Measurements from ENCODE around the gene NFASC. TPM values are rescaled to one million over a fixed set of nuclear protein-coding genes. Genes with fewer than 3 reads are reported as not detected.

Gene NFASC
- total RNA-seq, 4 donors from 2014 or later: 12.7 to 41.7 (median 19.2) TPM

- H3K27ac ChIP-seq: no peak overlapping the region
- TF ChIP-seq EP300 (IDR thresholded peaks at IDR 0.05) (no peak), POLR2AphosphoS5 (IDR thresholded peaks at IDR 0.05) (no peak), POLR2A (IDR thresholded peaks at IDR 0.05) (no peak)
- TF ChIP-seq, protein P1, sequence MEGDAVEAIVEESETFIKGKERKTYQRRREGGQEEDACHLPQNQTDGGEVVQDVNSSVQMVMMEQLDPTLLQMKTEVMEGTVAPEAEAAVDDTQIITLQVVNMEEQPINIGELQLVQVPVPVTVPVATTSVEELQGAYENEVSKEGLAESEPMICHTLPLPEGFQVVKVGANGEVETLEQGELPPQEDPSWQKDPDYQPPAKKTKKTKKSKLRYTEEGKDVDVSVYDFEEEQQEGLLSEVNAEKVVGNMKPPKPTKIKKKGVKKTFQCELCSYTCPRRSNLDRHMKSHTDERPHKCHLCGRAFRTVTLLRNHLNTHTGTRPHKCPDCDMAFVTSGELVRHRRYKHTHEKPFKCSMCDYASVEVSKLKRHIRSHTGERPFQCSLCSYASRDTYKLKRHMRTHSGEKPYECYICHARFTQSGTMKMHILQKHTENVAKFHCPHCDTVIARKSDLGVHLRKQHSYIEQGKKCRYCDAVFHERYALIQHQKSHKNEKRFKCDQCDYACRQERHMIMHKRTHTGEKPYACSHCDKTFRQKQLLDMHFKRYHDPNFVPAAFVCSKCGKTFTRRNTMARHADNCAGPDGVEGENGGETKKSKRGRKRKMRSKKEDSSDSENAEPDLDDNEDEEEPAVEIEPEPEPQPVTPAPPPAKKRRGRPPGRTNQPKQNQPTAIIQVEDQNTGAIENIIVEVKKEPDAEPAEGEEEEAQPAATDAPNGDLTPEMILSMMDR (IDR thresholded peaks at IDR 0.05): no peak
- H3K4me3 ChIP-seq: no peak overlapping the region
- H3K36me3 ChIP-seq: no peaks in the 10 kb centered on the region
- no peaks in the 10 kb centered on the region for H3K9me3 ChIP-seq
- no peak for DNase-seq (ENCODE audit: low spot score in 2 of 2)
- H3K27me3 ChIP-seq: peaks cover 18% of the 10 kb centered on the region
- 89% methylated on average over 4 of the region's 5 CpGs for WGBS
- no peaks in the 10 kb centered on the region for H3K4me1 ChIP-seq
These were observed 4.5 kb upstream of the NFASC start for GRCh38 chr1:204866051-204866596.

DNA sequence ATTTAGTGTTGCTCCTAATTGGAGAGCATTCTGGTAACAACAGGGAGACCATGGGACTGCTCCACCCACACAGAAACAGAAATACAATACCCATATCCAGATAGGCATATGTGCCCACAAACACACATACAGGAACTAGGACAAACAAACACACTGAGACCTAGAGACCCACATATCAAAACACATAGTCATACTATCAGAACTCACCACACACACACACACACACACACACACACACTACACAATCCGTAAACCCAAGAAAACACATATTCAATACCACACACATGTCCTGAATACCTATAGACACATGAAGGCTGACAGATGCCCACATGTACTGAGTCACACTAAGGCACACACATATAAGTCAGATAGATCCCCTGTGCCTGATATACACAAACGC lies 3.5 kb upstream of the NFASC start:
- Histone ChIP-seq H3K9me3 (no peaks in the 10 kb centered on the region), H3K36me3 (no peaks in the 10 kb centered on the region), H3K4me1 (no peaks in the 10 kb centered on the region), H3K27ac (no peak overlapping the region), H3K4me3 (no peak overlapping the region), H3K27me3 (peaks cover 18% of the 10 kb centered on the region)
- no peak for DNase-seq (ENCODE audit: low spot score in 2 of 2)
- WGBS: 77% methylated on average over 2 of the region's 2 CpGs
- TF ChIP-seq EP300 (IDR thresholded peaks at IDR 0.05): no peak
- no peak for TF ChIP-seq POLR2A (IDR thresholded peaks at IDR 0.05)
- no peak for TF ChIP-seq POLR2AphosphoS5 (IDR thresholded peaks at IDR 0.05)
- TF ChIP-seq, protein P1 (IDR thresholded peaks at IDR 0.05): no peak

DNA sequence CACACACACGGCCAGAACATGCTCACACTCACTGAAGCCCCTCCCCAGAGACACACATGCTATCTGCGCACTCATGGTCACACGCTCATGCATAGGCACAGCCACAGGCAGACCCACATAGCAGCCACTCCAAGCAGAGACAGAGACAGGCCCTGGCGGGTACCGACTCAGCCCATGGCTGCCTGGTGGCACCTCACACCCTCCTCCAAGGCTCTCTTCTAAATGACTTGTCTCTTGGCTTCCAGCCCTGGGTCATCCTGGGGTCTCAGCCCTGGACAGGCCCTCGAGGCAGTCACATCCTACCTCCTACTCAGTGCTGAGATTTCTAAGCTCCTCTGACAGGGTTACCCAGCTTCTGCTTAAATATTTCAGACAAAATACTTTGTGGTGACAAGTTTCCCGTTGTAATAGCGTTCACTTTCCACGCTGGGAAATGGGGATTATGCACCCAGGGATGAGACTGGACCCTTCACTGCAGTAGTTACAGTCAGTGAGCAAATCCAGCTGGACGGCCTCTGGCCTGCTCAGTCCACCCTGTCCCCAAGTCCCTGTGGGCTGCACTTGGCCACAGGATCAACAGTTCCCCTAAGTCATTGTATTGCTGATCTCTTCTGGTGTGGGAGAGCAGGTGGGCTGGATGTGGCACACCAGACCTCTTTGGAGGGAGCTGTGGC lies 2.9 kb upstream of the NFASC start:
- Histone ChIP-seq H3K27ac (no peak overlapping the region), H3K27me3 (peaks cover 18% of the 10 kb centered on the region), H3K4me1 (no peaks in the 10 kb centered on the region), H3K36me3 (no peaks in the 10 kb centered on the region), H3K9me3 (no peaks in the 10 kb centered on the region), H3K4me3 (no peak overlapping the region)
- no peak for DNase-seq (ENCODE audit: low spot score in 2 of 2)
- WGBS: 61% methylated on average over 10 of the region's 10 CpGs
- no peak for TF ChIP-seq EP300 (IDR thresholded peaks at IDR 0.05)
- TF ChIP-seq, protein P1 (IDR thresholded peaks at IDR 0.05): no peak
- TF ChIP-seq POLR2A (IDR thresholded peaks at IDR 0.05): no peak
- TF ChIP-seq POLR2AphosphoS5 (IDR thresholded peaks at IDR 0.05): no peak

- H3K4me1 ChIP-seq: no peaks in the 10 kb centered on the region
- no peaks in the 10 kb centered on the region for H3K9me3 ChIP-seq
- no peak overlapping the region for H3K4me3 ChIP-seq
- no peak for TF ChIP-seq EP300 (IDR thresholded peaks at IDR 0.05)
- TF ChIP-seq POLR2AphosphoS5 (IDR thresholded peaks at IDR 0.05): no peak
- TF ChIP-seq, protein P1 (IDR thresholded peaks at IDR 0.05): no peak
- TF ChIP-seq POLR2A (IDR thresholded peaks at IDR 0.05): no peak
- no peaks in the 10 kb centered on the region for H3K36me3 ChIP-seq
- no peak overlapping the region for H3K27ac ChIP-seq
- 72% methylated on average over 7 of the region's 7 CpGs for WGBS
- DNase-seq (ENCODE audit: low spot score in 2 of 2): no peak
- peaks cover 18% of the 10 kb centered on the region for H3K27me3 ChIP-seq
These were observed 2.3 kb upstream of the NFASC start for GRCh38 chr1:204868340-204868700.

DNA sequence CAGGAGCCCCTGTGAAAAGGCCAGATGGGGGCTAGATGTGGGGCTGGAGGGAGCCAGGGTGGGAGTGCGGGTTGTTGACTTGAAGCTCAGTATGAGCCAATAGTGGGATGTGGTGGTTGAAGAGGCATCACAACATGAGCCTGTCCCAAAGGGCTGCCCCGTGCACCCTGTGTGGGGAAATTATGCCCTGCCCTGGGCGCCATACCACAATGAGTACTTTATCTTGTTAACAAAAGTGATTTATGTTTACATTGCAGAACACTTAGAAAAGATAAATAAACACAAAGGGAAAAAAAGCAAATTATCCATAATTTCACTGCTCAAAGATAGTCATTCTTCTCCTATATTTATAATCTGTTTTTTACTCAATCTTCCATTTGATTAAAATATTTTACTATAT lies 1.6 kb upstream of the NFASC start:
- 81% methylated on average over 3 of the region's 3 CpGs for WGBS
- peaks cover 18% of the 10 kb centered on the region for H3K27me3 ChIP-seq

More for the DNA sequence above, 1.6 kb upstream of the NFASC start:
- H3K36me3 ChIP-seq: no peaks in the 10 kb centered on the region
- H3K9me3 ChIP-seq: no peaks in the 10 kb centered on the region
- TF ChIP-seq POLR2A (IDR thresholded peaks at IDR 0.05) (no peak), EP300 (IDR thresholded peaks at IDR 0.05) (no peak), POLR2AphosphoS5 (IDR thresholded peaks at IDR 0.05) (no peak)
- TF ChIP-seq, protein P1 (IDR thresholded peaks at IDR 0.05): no peak
- no peak overlapping the region for H3K27ac ChIP-seq
- H3K4me1 ChIP-seq: no peaks in the 10 kb centered on the region
- no peak for DNase-seq (ENCODE audit: low spot score in 2 of 2)
- no peak overlapping the region for H3K4me3 ChIP-seq

All from suprapubic skin (tissue), 4 donors.